HG02763 (cell line): ENCODE results near the gene TBC1D10B.

Source experiments
- ATAC-seq: cut with Tn5 transposase; IDR thresholded peaks from one replicate; pipeline ENCODE4 v1.9.1; 2021; ENCODE audit warnings: mild to moderate bottlenecking, moderate library complexity; ENCODE audit not compliant: unreplicated experiment

TBC1D10B gene, protein sequence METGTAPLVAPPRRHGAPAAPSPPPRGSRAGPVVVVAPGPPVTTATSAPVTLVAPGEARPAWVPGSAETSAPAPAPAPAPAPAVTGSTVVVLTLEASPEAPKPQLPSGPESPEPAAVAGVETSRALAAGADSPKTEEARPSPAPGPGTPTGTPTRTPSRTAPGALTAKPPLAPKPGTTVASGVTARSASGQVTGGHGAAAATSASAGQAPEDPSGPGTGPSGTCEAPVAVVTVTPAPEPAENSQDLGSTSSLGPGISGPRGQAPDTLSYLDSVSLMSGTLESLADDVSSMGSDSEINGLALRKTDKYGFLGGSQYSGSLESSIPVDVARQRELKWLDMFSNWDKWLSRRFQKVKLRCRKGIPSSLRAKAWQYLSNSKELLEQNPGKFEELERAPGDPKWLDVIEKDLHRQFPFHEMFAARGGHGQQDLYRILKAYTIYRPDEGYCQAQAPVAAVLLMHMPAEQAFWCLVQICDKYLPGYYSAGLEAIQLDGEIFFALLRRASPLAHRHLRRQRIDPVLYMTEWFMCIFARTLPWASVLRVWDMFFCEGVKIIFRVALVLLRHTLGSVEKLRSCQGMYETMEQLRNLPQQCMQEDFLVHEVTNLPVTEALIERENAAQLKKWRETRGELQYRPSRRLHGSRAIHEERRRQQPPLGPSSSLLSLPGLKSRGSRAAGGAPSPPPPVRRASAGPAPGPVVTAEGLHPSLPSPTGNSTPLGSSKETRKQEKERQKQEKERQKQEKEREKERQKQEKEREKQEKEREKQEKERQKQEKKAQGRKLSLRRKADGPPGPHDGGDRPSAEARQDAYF

GRCh38 chr16:30370456-30371247 is at the start of gene TBC1D10B:
TSS of gene TBC1D10B (minus strand) at chr16:30370494. CDS start at chr16:30370183, 311 bp downstream.
- peak; percentile 73 for ATAC-seq

DNA sequence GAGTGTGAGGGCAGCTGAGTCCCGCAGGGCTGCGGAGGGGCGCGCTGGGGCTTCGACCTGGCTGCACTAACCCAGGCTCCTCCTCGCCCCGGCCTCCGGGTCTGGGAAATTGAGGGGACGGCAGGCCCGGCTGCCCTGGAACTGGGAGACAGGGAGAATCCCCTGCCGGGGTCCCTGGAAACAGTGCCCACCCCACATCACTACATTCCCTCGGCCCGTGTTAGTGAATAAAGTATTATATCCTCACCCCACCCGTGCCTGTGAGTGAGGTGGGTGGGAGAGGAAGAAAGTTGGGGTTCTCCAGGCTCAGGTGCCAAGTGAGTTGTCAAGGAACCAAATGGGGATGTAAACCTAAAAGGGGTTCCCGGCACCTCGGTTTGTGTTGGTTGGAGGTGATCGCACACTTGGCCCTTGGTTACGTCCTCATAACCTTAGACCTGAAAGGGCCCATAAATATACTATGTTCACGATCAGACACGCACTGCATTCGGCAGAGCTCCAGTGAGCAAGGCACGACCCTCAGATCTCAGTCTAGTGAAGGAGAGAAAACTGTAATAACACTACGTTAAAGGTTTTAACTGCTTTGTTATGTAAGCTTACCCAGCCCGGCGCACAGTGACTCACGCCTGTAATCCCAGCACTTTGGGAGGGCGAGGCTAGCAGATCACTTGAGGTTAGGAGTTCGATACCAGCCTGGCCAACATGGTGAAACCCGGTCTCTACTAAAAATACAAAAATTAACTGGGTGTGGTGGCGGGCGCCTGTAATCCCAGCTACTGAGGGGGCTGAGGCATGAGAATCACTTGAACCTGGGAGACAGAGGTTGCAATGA is 48.3 kb upstream of the TBC1D10B start:
- no peak for ATAC-seq

- peak; percentile 83 for ATAC-seq
Observed at GRCh38 chr16:30417529-30418349, 47.4 kb upstream of the TBC1D10B start.

DNA sequence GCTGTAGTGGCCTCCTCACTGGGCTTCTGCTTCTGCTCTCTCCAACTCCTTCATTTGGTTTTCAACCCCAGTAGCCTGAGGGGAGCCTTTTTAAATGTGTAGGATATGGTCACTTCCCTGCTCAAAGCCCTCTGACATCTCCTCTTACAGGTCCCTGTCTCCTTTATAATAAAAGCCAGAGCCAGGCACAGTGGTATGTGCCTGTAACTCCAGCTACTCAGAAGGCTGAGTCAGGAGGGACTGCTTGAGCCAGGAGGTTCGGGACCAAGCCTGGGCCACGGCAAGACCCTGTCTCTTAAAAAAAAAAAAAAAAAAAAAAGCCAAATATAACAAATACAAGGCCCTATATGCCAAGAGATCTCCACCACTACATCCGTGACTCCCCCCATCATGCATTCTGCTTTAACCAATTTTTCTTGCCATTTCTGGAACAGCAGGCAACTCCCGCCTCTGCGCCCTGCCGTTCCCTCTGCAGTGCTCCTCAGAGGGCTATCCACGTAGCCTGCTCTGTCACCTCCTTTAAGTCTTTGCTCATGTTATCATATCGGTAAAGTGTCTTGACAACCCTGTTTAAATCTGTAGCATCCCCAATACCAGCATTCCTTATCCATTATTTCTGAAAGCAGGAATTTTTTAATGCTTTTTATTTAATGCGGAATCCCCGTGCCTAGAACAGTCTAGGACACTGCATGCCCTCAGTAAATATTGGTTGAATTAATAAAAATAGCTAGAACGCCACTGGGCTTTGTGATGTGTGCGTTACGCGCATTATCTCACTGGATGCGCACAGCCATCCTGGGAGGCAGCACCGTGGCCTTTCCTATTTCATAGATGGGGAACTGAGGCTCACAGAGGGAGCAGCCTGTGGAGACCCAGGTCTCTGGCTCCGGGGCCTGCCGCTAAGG is 46.6 kb upstream of the TBC1D10B start:
- ATAC-seq, result no peak

DNA sequence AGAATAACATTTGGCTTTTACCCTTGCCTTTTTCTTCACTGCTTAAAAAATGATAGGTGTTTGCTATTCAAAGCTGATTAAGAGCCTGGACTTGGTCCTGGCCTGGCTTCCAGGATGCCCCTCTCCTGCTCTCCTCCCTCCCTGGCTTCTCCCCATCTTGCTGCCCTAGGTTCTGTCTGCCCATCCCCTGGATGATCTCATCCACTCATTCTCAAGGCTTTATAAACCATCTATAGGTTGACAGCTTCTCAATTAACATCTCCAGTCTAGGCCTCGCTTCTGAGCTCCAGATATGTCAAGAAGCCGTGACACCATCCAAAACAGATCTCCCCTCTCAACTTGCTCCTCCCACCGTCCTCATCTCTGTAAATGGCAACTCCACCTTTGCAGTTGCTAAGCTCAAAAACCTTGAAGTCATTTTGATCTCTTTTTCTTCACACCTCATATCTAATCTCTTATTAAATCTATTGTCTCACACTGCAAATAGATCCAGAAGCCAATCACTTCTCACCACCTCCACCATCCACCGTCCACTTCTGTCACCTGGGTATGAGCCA is 45.8 kb upstream of the TBC1D10B start:
- no peak for ATAC-seq

DNA sequence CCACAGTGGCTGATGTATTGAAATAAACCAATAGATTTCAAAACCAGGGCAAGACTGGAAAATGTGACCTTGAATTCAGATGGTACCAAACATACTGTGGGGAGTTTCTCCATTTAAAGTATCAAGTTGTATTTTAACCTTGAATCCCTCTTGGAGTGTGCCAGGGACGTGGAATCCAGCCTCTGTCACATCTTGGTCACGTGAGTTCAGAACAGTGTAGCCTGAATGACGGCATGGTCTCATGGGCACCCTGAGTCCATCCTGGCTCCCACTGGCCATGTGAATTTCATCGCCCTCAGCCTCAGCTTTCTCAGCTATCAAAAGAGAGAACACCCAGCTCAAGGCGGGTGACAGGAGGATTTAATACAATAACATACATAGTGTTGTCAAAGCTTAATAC is 43.9 kb upstream of the TBC1D10B start:
- ATAC-seq, result no peak

DNA sequence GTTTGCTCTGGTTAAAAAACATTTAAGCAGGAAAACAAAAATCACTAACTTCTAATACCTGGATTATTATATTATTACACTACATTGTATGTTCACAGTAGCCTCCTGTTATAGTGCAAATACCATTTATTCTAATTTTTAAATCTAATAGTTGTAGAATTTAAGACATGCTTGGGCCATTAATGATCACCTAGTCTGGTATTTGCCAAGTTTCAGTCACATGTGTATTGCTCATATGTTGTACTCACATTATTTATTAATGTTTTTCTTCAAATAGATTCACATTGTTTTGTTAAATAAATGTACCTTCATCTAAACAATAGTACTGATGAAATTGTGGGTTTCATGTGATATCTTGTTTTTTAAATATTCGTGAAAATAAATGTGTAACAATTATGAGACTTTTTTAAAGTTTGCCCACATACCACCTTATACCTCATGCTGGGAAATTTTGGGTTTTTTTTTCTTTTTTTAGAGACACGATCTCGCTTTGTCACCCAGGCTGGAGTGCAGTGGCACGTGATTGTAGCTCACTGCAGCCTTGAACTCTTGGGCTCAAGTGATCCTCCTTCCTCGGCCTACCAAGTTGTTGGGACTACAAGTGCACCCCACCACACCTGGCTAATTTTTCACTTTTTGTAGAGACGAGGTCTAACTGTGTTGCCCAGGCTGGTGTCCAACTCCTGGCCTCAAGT is 43.0 kb upstream of the TBC1D10B start:
- ATAC-seq, result no peak

DNA sequence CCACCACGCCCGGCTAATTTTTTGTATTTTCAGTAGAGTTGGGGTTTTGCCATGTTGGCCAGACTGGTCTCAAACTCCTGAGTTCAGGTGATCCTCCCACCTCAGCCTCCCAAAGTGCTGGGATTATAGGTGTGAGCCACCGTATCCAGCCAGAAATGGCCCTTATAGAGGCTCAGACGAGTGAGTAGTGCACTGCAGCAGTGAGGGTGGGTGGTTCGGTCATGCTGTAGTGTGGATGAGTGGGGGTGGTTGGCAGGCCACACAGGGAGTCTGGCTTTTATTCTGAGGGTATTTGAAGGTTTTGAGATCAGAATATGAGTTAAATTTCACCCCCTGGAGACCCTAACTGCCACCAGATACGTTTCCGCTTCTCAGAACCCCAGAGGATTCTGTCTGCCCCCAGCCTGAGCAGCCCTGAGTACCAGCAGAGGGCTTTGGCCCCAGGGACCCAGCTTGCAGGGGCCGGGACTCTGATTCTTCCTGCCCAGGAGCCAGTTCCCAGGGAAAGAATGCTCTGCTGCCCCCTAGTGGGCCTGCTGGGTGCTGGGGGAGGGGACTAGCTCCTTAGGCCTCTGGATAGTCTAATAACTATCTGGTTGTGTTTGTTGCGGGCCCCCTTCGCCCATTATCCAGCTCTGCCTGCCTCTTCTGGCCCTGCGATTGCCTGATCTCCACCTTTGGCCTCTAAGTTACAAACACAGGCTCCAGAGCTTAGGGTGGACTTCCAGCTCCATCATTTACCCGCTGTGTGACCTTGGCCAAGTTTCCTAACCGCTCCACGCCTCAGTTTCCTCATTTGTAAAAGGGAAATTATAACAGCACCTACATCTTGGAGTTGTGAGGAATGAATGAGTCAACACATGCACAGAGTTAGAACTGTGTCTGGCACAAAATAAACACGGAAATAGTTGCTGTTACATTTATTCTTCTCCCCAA is 39.1 kb upstream of the TBC1D10B start:
- peak; percentile 34 for ATAC-seq

GRCh38 chr16:30407804-30408534 is 37.7 kb upstream of the TBC1D10B start:
- ATAC-seq, result no peak

DNA sequence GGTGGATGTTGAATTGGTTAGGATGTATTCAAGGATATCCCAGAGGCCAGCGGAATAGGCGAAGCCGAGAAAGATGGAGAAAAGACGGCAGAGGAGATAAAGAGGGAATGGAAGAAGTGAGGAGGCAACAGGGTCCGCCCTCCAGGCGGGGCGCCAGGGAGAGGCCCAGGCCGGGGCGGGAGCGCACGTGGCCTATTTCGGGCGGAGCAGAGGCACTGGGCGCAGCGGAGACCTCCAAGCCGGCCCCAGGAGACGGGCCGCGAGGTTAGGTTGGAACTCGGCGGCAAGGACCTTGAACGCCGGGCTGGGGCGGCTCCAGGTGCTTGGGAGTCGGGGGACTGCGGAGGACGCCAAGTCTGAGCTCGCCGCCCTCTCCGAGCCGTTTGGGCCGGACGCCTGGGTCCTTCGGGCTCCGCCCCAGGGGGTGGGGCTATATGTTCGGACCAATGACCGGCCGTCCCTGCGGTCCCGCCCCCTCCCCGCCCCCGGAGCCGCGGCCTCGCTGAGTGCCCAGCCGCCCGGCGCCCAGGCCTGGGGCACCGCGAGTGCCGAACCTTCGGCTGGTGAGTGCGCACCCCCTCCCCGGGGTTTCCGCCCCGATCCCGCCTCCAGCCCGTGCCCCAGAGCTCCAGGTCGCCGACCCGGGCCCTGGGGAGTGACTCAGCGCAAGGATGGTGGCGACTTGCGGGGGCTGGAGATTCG is 37.0 kb upstream of the TBC1D10B start, which contains the start of gene ZNF771:
Gene ZNF771, plus strand, starts transcription at position 505 of the 702 bp plus-strand sequence. CDS start 448 bp downstream, outside the sequence.
- ATAC-seq, result peak; percentile 76

DNA sequence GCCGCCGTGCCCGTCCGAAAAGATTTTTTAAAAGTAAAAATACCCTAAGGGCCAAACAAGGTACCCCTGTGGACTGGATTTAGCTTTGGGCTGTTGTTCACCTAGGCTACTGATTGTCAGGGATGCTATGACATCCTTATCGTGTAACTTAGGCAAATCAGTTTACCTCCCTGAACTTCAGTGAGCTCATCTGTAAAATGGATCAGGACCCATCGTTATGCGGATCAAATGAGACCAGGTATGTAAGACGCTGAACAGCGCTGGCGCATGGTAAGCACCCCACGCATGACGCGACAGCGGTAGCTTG is 36.5 kb upstream of the TBC1D10B start:
- ATAC-seq, result no peak

DNA sequence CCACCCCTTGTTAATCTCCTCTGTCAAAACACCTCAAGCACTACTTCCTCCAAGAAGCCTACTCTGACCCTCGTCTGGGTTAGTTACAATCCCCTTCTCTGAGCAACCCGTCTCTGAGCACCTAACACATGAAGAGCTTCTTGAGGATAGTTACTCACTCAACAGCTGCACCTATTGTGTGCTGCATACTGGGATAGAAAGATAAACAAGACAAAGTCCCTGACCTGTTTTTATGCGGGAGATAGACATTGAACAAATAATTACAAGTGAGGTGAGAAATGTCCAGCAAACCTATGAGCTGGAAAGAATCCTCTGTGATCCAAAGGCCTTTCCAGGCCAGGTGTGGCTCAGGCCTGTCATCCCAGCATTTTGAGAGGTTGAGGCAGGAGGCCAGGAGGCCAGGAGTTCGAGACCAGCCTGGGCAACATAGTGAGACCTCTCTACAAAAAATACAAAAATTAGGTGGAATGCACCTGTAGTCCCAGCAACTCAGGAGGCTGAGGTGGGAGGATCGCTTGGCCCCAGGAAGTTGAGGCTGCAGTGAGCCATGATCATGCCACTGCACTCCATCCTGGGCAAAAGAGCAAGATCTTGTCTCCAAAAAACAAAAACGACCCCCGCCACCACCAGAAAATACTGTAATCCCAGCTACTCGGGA is 31.6 kb upstream of the TBC1D10B start:
- no peak for ATAC-seq

DNA sequence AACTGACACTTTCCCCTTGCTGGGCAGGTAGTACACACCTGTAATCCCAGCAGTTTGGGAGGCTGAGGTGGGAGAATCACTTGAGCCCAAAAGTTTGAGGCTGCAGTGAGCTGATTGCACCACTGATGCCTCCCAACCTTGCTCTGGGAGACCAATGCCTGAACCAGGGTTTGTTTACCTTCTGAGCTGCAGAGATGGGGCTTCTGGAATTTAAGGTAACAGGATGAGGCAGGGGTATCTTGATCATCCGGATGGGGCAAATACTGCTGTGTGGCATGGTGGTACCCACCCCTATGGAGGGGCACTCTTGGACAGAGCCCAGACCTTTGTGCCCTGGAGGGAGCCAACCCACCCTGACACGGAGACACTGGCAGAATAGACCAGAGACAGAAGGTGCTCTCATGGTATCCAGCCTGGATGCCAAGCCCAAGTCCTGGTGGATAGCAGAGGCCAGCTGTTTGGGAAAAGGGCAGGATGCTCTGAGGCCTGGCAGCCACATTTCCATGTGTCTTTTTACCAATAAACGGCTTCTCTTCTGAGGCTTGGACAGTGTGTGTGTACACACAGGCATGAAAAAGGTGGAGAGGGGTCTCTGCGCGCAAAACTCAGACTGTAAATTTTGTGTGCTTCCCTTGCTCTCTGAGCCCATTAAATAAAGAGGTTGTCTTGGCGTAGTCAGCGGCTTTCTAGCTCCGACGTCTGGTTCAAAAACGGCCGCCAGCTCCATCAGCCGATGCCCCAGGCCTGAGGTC is 29.3 kb upstream of the TBC1D10B start:
- ATAC-seq, result no peak
